K562 (cell line): ENCODE measurements around the gene KCNAB1. TPM values are rescaled to one million over a fixed set of nuclear protein-coding genes. Genes with fewer than 3 reads are reported as not detected.

Experiments used
- ATAC-seq: fragments of 200-7000 bp; cut with Tn5 transposase; 3 replicates; pipeline ENCODE4 v1.9.1; 2020; ENCODE audit warnings: moderate library complexity
- BruUV-seq: library from RNA; stranded (reverse); fragments of 400-500 nt; replicated peaks from 2 replicates; lab custom pipeline; 2021; lab: Mats Ljungman, UMichigan
- CTCF ChIA-PET: fragments of 300-600 bp; formaldehyde crosslinking; extraction: SDS; loops from one replicate; lab custom pipeline; 2021; ENCODE audit warnings: low intra/inter-chr PET ratio; lab: Yijun Ruan, JAX
- POLR2A ChIA-PET: fragments of 300-600, 350-650 bp; sonication (Branson Sonifier 250); formaldehyde crosslinking; extraction: SDS; loops from one replicate; lab custom pipeline; 2021; ENCODE audit warnings: antibody characterized with exemption, inconsistent platforms; lab: Yijun Ruan, JAX
- DNase-seq, 4 experiments: peaks; one replicate each; pipeline versions ENCODE4 v3.0.0 to v3.0.0-alpha.2; 2011 to 2018; ENCODE audit warnings: low spot score in 3 of 4, mixed read lengths in 3 of 4; ENCODE audit errors: extremely low read depth in 1 of 4
- FAIRE-seq: peaks from 2 replicates; lab custom pipeline; 2011; peaks lifted over from hg19 to GRCh38; lab: Jason Lieb, UNC
- H2AFZ ChIP-seq: 2 replicates; pipeline ENCODE4 v1.6.0; 2011; ENCODE audit warnings: low read depth, low read length, control low read depth, inconsistent platforms
- H3K27ac ChIP-seq: fragments of 200-600 bp; 3 replicates; pipeline ENCODE4 v1.8.0; 2011; ENCODE audit warnings: low read depth, mild to moderate bottlenecking, control low read depth, inconsistent platforms, low read length, moderate library complexity, mixed read lengths; ENCODE audit errors: extremely low read depth
- H3K27me3 ChIP-seq, 2 experiments: fragments of 300-600 bp in 1 of 2; 2 replicates in 1 of 2; 3 replicates in 1 of 2; pipeline versions ENCODE4 v1.6.0 to v1.8.0; 2011; ENCODE audit warnings: inconsistent platforms in 2 of 2, low read length in 2 of 2, mild to moderate bottlenecking in 1 of 2, mixed read lengths in 1 of 2, moderate library complexity in 1 of 2; ENCODE audit not compliant: control insufficient read depth in 2 of 2, insufficient read depth in 2 of 2
- H3K36me3 ChIP-seq: fragments of 300-600 bp; 3 replicates; pipeline ENCODE4 v1.8.0; 2011; ENCODE audit warnings: mild to moderate bottlenecking, low read length, inconsistent platforms; ENCODE audit not compliant: control insufficient read depth, insufficient read depth
- H3K4me1 ChIP-seq, 2 experiments: fragments of 200-600 bp in 1 of 2; replicated peaks in 1 of 2; 2 replicates in 1 of 2; 3 replicates in 1 of 2; pipeline versions ENCODE4 v1.5.1 to v1.8.0; 2011; ENCODE audit warnings: inconsistent platforms in 2 of 2, low read length in 2 of 2, mild to moderate bottlenecking in 1 of 2, mixed read lengths in 1 of 2, moderate library complexity in 1 of 2; ENCODE audit not compliant: control insufficient read depth in 2 of 2, insufficient read depth in 2 of 2
- H3K4me2 ChIP-seq: 2 replicates; pipeline ENCODE4 v1.6.1; 2011; ENCODE audit warnings: low read length, control low read depth, inconsistent platforms, mixed read lengths; ENCODE audit not compliant: insufficient read depth
- H3K4me3 ChIP-seq: fragments of 200-600 bp; sonication (generic), shearing (Covaris generic); 2 replicates; pipeline ENCODE4 v1.5.1; 2016; ENCODE audit warnings: control low read depth, inconsistent platforms
- H3K79me2 ChIP-seq: fragments of 200-600 bp; 3 replicates; pipeline ENCODE4 v1.8.0; 2011; ENCODE audit warnings: low read length, inconsistent platforms; ENCODE audit not compliant: control insufficient read depth, insufficient read depth
- H3K9ac ChIP-seq, 2 experiments: 2 replicates each; pipeline versions ENCODE4 v1.6.0 to v1.6.1; 2011; ENCODE audit warnings: low read depth in 2 of 2, low read length in 2 of 2, control low read depth in 1 of 2, inconsistent platforms in 1 of 2, mild to moderate bottlenecking in 1 of 2, mixed read lengths in 1 of 2; ENCODE audit not compliant: insufficient read depth in 1 of 2
- H3K9me1 ChIP-seq: one replicate; pipeline ENCODE4 v1.6.0; 2011; ENCODE audit warnings: inconsistent platforms, mild to moderate bottlenecking, low read length, moderate library complexity; ENCODE audit not compliant: control insufficient read depth, insufficient read depth
- H3K9me3 ChIP-seq: replicated peaks from 2 replicates; pipeline ENCODE4 v1.5.1; 2011; ENCODE audit warnings: low read depth, low read length, inconsistent platforms; ENCODE audit not compliant: control insufficient read depth, insufficient read depth
- H4K20me1 ChIP-seq: replicated peaks from 2 replicates; pipeline ENCODE4 v1.6.1; 2011; ENCODE audit warnings: low read length, inconsistent platforms, mixed read lengths; ENCODE audit not compliant: control insufficient read depth, insufficient read depth
- ARID2 ChIP-seq: fragments of 450-650 bp; IDR thresholded peaks from 2 replicates; pipeline ENCODE4 v1.6.1; 2017; ENCODE audit warnings: antibody characterized with exemption, mild to moderate bottlenecking
- BHLHE40 ChIP-seq: IDR thresholded peaks from 2 replicates; pipeline ENCODE4 v1.6.1; 2011; ENCODE audit warnings: low read length, improper control_type of control experiment
- BMI1 ChIP-seq: fragments of 150-350 bp; IDR thresholded peaks from 2 replicates; pipeline ENCODE4 v1.6.1; 2014; ENCODE audit warnings: low read length
- ESRRA ChIP-seq: fragments of 450-650 bp; IDR thresholded peaks from 2 replicates; pipeline ENCODE4 v1.6.1; 2014; ENCODE audit warnings: low read depth, mild to moderate bottlenecking, moderate library complexity, borderline replicate concordance
- FOXP1 ChIP-seq: sonication (generic); formaldehyde crosslinking; IDR thresholded peaks from 2 replicates; pipeline ENCODE4 v1.8.0; 2022; ENCODE audit warnings: mild to moderate bottlenecking, missing genetic modification reagents
- HDGF ChIP-seq: fragments of 450-650 bp; IDR thresholded peaks from 2 replicates; pipeline ENCODE4 v1.6.1; 2016
- HNRNPUL1 ChIP-seq: fragments of 200-400 bp; formaldehyde crosslinking; IDR thresholded peaks from 2 replicates; pipeline ENCODE4 v1.6.1; 2017; ENCODE audit warnings: low read length
- JUN ChIP-seq, 2 experiments: sonication (generic) in 1 of 2; formaldehyde crosslinking in 1 of 2; IDR thresholded peaks; 2 replicates each; pipeline versions ENCODE4 v1.6.1 to v1.8.0; 2012 to 2022; ENCODE audit warnings: borderline replicate concordance in 2 of 2, mild to moderate bottlenecking in 2 of 2, improper control_type of control experiment in 1 of 2, low read depth in 1 of 2, low read length in 1 of 2, missing genetic modification reagents in 1 of 2
- MYC ChIP-seq, 2 experiments: fragments of 250-450 bp in 1 of 2; sonication (Bioruptor Pico) in 1 of 2; IDR thresholded peaks; 2 replicates each; pipeline versions ENCODE4 v1.5.1 to v1.6.1; 2012 to 2021; ENCODE audit warnings: low read depth in 2 of 2, borderline replicate concordance in 1 of 2, improper control_type of control experiment in 1 of 2, low read length in 1 of 2, mild to moderate bottlenecking in 1 of 2, moderate library complexity in 1 of 2
- NCOA4 ChIP-seq: fragments of 450-650 bp; IDR thresholded peaks from 2 replicates; pipeline ENCODE4 v1.6.1; 2018; ENCODE audit warnings: mild to moderate bottlenecking; ENCODE audit not compliant: partially characterized antibody
- NR4A1 ChIP-seq, 2 experiments: fragments of 250-450 bp in 1 of 2; fragments of 450-650 bp in 1 of 2; sonication (Bioruptor Pico) in 1 of 2; IDR thresholded peaks; 2 replicates each; pipeline versions ENCODE4 v1.4.0 to v1.6.1; 2016 to 2020; ENCODE audit warnings: mild to moderate bottlenecking in 2 of 2, missing compliant biosample characterization in 1 of 2, missing genetic modification characterization in 1 of 2, moderate library complexity in 1 of 2
- POLR2B ChIP-seq: fragments of 450-650 bp; IDR thresholded peaks from 2 replicates; pipeline ENCODE4 v1.6.1; 2018; ENCODE audit warnings: low read depth; ENCODE audit not compliant: partially characterized antibody
- RBM17 ChIP-seq: fragments of 200-400 bp; formaldehyde crosslinking; IDR thresholded peaks from 2 replicates; pipeline ENCODE4 v1.6.1; 2017; ENCODE audit warnings: low read depth, mild to moderate bottlenecking, low read length, borderline replicate concordance
- RHOXF2B ChIP-seq: fragments of 250-450 bp; sonication (Bioruptor Pico); conservative IDR thresholded peaks from 2 replicates; pipeline ENCODE4 v1.5.1; 2021
- ZC3H11A ChIP-seq: IDR thresholded peaks from 2 replicates; pipeline ENCODE4 v1.6.1; 2012; ENCODE audit warnings: low read depth, low read length, improper control_type of control experiment
- ZNF212 ChIP-seq: fragments of 450-650 bp; formaldehyde crosslinking; IDR thresholded peaks from 2 replicates; pipeline ENCODE4 v1.4.0; 2020; ENCODE audit warnings: mild to moderate bottlenecking
- ZNF354B ChIP-seq: fragments of 250-450 bp; sonication (Bioruptor Pico); IDR thresholded peaks from 2 replicates; pipeline ENCODE4 v1.4.0; 2020
- WGBS: fragments of 100-300 bp; shearing (Covaris generic); methylation state at CpG from one replicate; pipeline ENCODE4 v1.1.6; 2016; ENCODE audit warnings: low coverage, mixed read lengths; ENCODE audit not compliant: insufficient coverage; ENCODE audit errors: missing lambda C conversion rate; 5-methylcytosine and 5-hydroxymethylcytosine counted together
- in situ Hi-C: fragments of 300-500 bp; cut with MboI; formaldehyde crosslinking; loops from 4 replicates; pipeline ENCODE4 v1.15.0; 2018; ENCODE audit warnings: inconsistent platforms, mixed read lengths
- intact Hi-C: fragments of 100-400 bp; cut with micrococcal nuclease; formaldehyde crosslinking; loops from 2 replicates; pipeline ENCODE4 v1.14.2; 2022
- polyA plus RNA-seq, 8 experiments: library from polyadenylated mRNA; depleted of rRNA in 4 of 8; stranded (reverse) in 5 of 8; unstranded in 3 of 8; fragments of >200 nt; fragmentation: Nextera tagmentation in 2 of 8; fragmentation: Illumina TruSeq in 1 of 8; extraction: Ambion mirVana in 2 of 8; extraction: Trizol in 1 of 8; gene quantifications; 2 replicates each; pipeline versions ENCODE4 v1.2.1 to v1.2.3, GENCODE V29; 2011 to 2014; ENCODE audit warnings: inconsistent platforms in 1 of 8, missing spikeins in 1 of 8
- total RNA-seq, 7 experiments: library from RNA; depleted of rRNA in 6 of 7; stranded (reverse); fragments of >200 nt in 6 of 7; fragmentation: Illumina TruSeq in 2 of 7; extraction: Trizol in 2 of 7; gene quantifications; 2 replicates each; pipeline versions ENCODE4 v1.2.1 to v1.2.3, GENCODE V29; 2011 to 2021; ENCODE audit warnings: low replicate concordance in 1 of 7
- TF ChIP-seq, protein P1 (sequence below): sonication (generic); formaldehyde crosslinking; IDR thresholded peaks from 2 replicates; pipeline ENCODE4 v1.8.1; 2023; ENCODE audit warnings: mild to moderate bottlenecking, missing genetic modification reagents
- TF ChIP-seq, protein P2 (sequence below): fragments of 450-650 bp; formaldehyde crosslinking; IDR thresholded peaks from 2 replicates; pipeline ENCODE4 v1.4.0; 2020; ENCODE audit warnings: mild to moderate bottlenecking, moderate library complexity

KCNAB1 gene
- total and polyA plus RNA-seq, 9 of the 15 experiments (the other 6 are each of a cell fraction or from before 2014, with no cell fraction given), result 0.14 to 1.2 (median 0.51) TPM

DNA sequence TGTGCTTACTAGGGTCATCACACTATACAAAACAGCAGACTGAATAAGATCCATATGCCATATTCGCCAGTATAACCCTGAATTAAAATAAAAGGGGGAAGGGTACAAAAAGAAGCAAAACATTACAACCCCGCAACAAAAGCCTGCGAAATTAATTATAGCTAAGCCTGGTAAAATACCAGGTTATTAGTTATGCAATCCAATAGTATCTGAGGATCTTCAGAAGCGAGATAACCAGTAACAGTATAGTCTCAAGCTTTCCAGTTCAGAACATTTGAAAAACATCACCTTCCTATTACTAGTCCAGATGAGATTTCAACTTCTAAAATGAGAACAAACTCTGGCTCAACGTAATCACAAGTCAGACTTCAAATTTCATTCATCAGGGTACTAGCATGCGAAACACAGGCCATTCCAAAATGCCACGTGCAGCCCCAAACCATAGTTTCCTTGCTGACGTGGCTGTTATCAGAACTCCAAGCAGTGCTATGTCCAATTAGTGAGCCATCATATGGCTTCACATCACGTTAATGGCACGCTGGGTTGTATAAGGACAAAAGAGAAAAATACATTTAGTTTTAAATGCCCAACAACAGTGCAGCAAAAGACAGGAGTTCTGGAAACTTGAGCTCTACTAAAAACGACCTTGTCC, 433.5 kb downstream of the KCNAB1 start:
- ChIA-PET CTCF (interaction anchor here (2.7 kb wide), 1 partner anchor 120 kb away, joined by 11 read pairs; the partner anchor contains the start of gene TIPARP), POLR2A (interaction anchor here (0.5 to 3.0 kb wide), 20 partner anchors 11 to 621 kb away, joined by 3 to 27 read pairs (median 4); partner anchors contain the start of genes CCNL1 and TIPARP)
- Histone ChIP-seq H3K4me1 (peaks cover 6 to 38% of the 10 kb centered on the region in 2 experiments; a peak in 4 of 5 replicates), H3K27ac (peak overlapping the region; percentile 86), H3K36me3 (peaks cover 49% of the 10 kb centered on the region), H4K20me1 (no peaks in the 10 kb centered on the region), H2AFZ (no peak overlapping the region; the same call in 1 of the 2 replicates), H3K9me3 (0 out of 2 replicates have a peak, but pooled peaks cover 4% of the 10 kb centered on the region), H3K4me2 (peak overlapping the region; percentile 94), H3K4me3 (peak overlapping the region; percentile 74), H3K27me3 (no peaks in the 10 kb centered on the region), H3K79me2 (peaks cover 64% of the 10 kb centered on the region), H3K9ac (peak overlapping the region; percentile 62 to 90), H3K9me1 (no peaks in the 10 kb centered on the region)
- BruUV-seq, result no TSS peak
- in situ Hi-C loops, result loop anchor here (5.0 kb wide), 1 partner anchor 108 kb away; no protein-coding TSS in a partner anchor
- DNase-seq, result peak in 2 of 4 experiments; percentile 28 to 77
- FAIRE-seq, result peak; percentile 88
- peak; percentile 44 for ATAC-seq
- WGBS, result 2% methylated on average over 11 of the region's 11 CpGs
- intact Hi-C loops, result loop anchor here (2.0 to 10.0 kb wide), 3 partner anchors 25 to 261 kb away; no protein-coding TSS in a partner anchor
- TF ChIP-seq MYC (IDR thresholded peaks at IDR 0.05; ENCODE audit: low read depth, low read length), result peak; percentile 92
- no peak for TF ChIP-seq MYC (CRISPR knock-in tag; IDR thresholded peaks at IDR 0.05; ENCODE audit: borderline replicate concordance, low read depth)
- no peak for TF ChIP-seq POLR2B
- TF ChIP-seq BMI1, result no peak
- TF ChIP-seq HDGF, result no peak
- TF ChIP-seq, protein P1, sequence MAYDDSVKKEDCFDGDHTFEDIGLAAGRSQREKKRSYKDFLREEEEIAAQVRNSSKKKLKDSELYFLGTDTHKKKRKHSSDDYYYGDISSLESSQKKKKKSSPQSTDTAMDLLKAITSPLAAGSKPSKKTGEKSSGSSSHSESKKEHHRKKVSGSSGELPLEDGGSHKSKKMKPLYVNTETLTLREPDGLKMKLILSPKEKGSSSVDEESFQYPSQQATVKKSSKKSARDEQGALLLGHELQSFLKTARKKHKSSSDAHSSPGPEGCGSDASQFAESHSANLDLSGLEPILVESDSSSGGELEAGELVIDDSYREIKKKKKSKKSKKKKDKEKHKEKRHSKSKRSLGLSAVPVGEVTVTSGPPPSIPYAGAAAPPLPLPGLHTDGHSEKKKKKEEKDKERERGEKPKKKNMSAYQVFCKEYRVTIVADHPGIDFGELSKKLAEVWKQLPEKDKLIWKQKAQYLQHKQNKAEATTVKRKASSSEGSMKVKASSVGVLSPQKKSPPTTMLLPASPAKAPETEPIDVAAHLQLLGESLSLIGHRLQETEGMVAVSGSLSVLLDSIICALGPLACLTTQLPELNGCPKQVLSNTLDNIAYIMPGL (CRISPR knock-in tag), result no peak
- no peak for TF ChIP-seq FOXP1 (CRISPR knock-in tag)
- peak; percentile 82 for TF ChIP-seq BHLHE40
- no peak for TF ChIP-seq NR4A1 (CRISPR knock-in tag; IDR thresholded peaks at IDR 0.05)
- TF ChIP-seq NR4A1 (tag; IDR thresholded peaks at IDR 0.05), result 0 out of 2 replicates have a peak, but pooled peaks have one; percentile 43
- no peak for TF ChIP-seq ZC3H11A
- TF ChIP-seq JUN (IDR thresholded peaks at IDR 0.05; ENCODE audit: borderline replicate concordance, low read depth, low read length), result peak; percentile 33; the same call in 1 of the 2 replicates
- TF ChIP-seq JUN (CRISPR knock-in tag; IDR thresholded peaks at IDR 0.05; ENCODE audit: borderline replicate concordance), result no peak
- no peak for TF ChIP-seq ARID2
- no peak for TF ChIP-seq HNRNPUL1
- TF ChIP-seq ZNF212 (CRISPR knock-in tag), result no peak
- TF ChIP-seq, protein P2, sequence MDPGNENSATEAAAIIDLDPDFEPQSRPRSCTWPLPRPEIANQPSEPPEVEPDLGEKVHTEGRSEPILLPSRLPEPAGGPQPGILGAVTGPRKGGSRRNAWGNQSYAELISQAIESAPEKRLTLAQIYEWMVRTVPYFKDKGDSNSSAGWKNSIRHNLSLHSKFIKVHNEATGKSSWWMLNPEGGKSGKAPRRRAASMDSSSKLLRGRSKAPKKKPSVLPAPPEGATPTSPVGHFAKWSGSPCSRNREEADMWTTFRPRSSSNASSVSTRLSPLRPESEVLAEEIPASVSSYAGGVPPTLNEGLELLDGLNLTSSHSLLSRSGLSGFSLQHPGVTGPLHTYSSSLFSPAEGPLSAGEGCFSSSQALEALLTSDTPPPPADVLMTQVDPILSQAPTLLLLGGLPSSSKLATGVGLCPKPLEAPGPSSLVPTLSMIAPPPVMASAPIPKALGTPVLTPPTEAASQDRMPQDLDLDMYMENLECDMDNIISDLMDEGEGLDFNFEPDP, result no peak
- no peak for TF ChIP-seq ZNF354B (CRISPR knock-in tag)
- no peak for TF ChIP-seq ESRRA
- no peak for TF ChIP-seq RHOXF2B (CRISPR knock-in tag)
- no peak for TF ChIP-seq NCOA4
- no peak for TF ChIP-seq RBM17
